Omental fat pad (tissue), 4 donors: Measurements from ENCODE around the gene SLC35E2B. TPM values are rescaled to one million over a fixed set of nuclear protein-coding genes. Genes with fewer than 3 reads are reported as not detected.
"Not testable (repeated sequence)": the region's sequence is repeated elsewhere in the genome, so short reads cannot be mapped to it uniquely, and the experiment has no call there.

Experiments
- ATAC-seq: fragments of 150-250 bp; one replicate; pipeline ENCODE4 v1.9.1; 2016; ENCODE audit warnings: mild to moderate bottlenecking, moderate library complexity; ENCODE audit not compliant: low FRiP score
- DNase-seq: peaks from one replicate; pipeline ENCODE4 v3.0.0-alpha.2; 2019; ENCODE audit warnings: low spot score
- CTCF ChIP-seq, 3 donors: fragments of 450-650 bp; IDR thresholded peaks; one replicate each; pipeline ENCODE4 v1.5.1; 2016 to 2017; ENCODE audit warnings: antibody characterized with exemption in 3 of 3, mild to moderate bottlenecking in 3 of 3, moderate library complexity in 2 of 3
- total RNA-seq, 4 donors: library from RNA; depleted of rRNA; stranded (reverse); fragments of >200 nt; gene quantifications; one replicate each; pipeline ENCODE4 v1.1.0, GENCODE V29; 2016

Gene SLC35E2B
- total RNA-seq, 4 donors from 2014 or later = 22.1 to 52.9 (median 36.0) TPM

GRCh38 chr1:1677718-1678580 is 14.6 kb downstream of the SLC35E2B start:
- DNase-seq (no peak), ATAC-seq (no peak)
- no peak for TF ChIP-seq CTCF (IDR thresholded peaks at IDR 0.05)

- DNase-seq, ATAC-seq: not testable (repeated sequence)
Observed at GRCh38 chr1:1676087-1676486, 16.5 kb downstream of the SLC35E2B start.

GRCh38 chr1:1675218-1675617 is 17.4 kb downstream of the SLC35E2B start:
- ATAC-seq, DNase-seq: not testable (repeated sequence)

- not testable (repeated sequence) for ATAC-seq, DNase-seq
Observed at GRCh38 chr1:1674806-1675205, 17.8 kb downstream of the SLC35E2B start.

- no peak for TF ChIP-seq CTCF (IDR thresholded peaks at IDR 0.05)
- DNase-seq (no peak), ATAC-seq (no peak)
Observed at GRCh38 chr1:1672181-1672965, 20.2 kb downstream of the SLC35E2B start.

GRCh38 chr1:1671365-1672119 is 21.1 kb downstream of the SLC35E2B start:
- no peak for TF ChIP-seq CTCF (IDR thresholded peaks at IDR 0.05)
- no peak for ATAC-seq
- DNase-seq = no peak

- no peak for ATAC-seq
- no peak for TF ChIP-seq CTCF (IDR thresholded peaks at IDR 0.05)
- no peak for DNase-seq
Observed at GRCh38 chr1:1670866-1671265, 21.7 kb downstream of the SLC35E2B start.
